MM.1S (cell line): Measurements from ENCODE around the gene BCAS3.

Experiments used
- DNase-seq: peaks from one replicate; pipeline ENCODE4 v3.0.0-alpha.2; 2015
- H2AFZ ChIP-seq: fragments of 300-600 bp; sonication (generic); 2 replicates; pipeline ENCODE4 v1.6.0; 2016; ENCODE audit warnings: antibody characterized with exemption, low read length
- H3F3A ChIP-seq: fragments of 300-600 bp; sonication (generic); 2 replicates; pipeline ENCODE4 v1.6.1; 2016; ENCODE audit warnings: mild to moderate bottlenecking, antibody characterized with exemption, low read length, moderate library complexity, mixed read lengths; ENCODE audit not compliant: insufficient read depth
- H3K27ac ChIP-seq: fragments of 300-600 bp; sonication (generic); 2 replicates; pipeline ENCODE4 v1.5.1; 2016; ENCODE audit warnings: mild to moderate bottlenecking, low read length
- H3K27me3 ChIP-seq: fragments of 300-600 bp; sonication (generic); replicated peaks from 2 replicates; pipeline ENCODE4 v1.6.0; 2016; ENCODE audit warnings: low read length; ENCODE audit not compliant: insufficient read depth
- H3K36me3 ChIP-seq: fragments of 300-600 bp; sonication (generic); replicated peaks from 2 replicates; pipeline ENCODE4 v1.6.1; 2016; ENCODE audit warnings: mild to moderate bottlenecking, low read length, mixed read lengths; ENCODE audit not compliant: insufficient read depth
- H3K4me1 ChIP-seq: fragments of 300-600 bp; sonication (generic); 2 replicates; pipeline ENCODE4 v1.6.1; 2016; ENCODE audit warnings: low read length, mixed read lengths
- H3K4me2 ChIP-seq: fragments of 300-600 bp; sonication (generic); 2 replicates; pipeline ENCODE4 v1.6.0; 2016; ENCODE audit warnings: low read depth, low read length
- H3K4me3 ChIP-seq: fragments of 300-600 bp; sonication (generic); 2 replicates; pipeline ENCODE4 v1.5.1; 2016; ENCODE audit warnings: low read length, mixed read lengths
- H3K79me2 ChIP-seq: fragments of 300-600 bp; sonication (generic); 2 replicates; pipeline ENCODE4 v1.6.1; 2016; ENCODE audit warnings: mixed run types, low read length, mixed read lengths
- H3K9ac ChIP-seq: fragments of 300-600 bp; sonication (generic); 2 replicates; pipeline ENCODE4 v1.6.1; 2016; ENCODE audit warnings: low read length, mixed read lengths
- H3K9me2 ChIP-seq: fragments of 300-600 bp; sonication (generic); replicated peaks from 2 replicates; pipeline ENCODE4 v1.6.1; 2016; ENCODE audit warnings: mild to moderate bottlenecking, low read length, mixed read lengths; ENCODE audit not compliant: insufficient read depth
- H3K9me3 ChIP-seq: fragments of 300-600 bp; sonication (generic); replicated peaks from 2 replicates; pipeline ENCODE4 v1.6.1; 2016; ENCODE audit warnings: mild to moderate bottlenecking, low read length, mixed read lengths; ENCODE audit not compliant: insufficient read depth
- H4K20me1 ChIP-seq: fragments of 300-600 bp; sonication (generic); 2 replicates; pipeline ENCODE4 v1.6.1; 2016; ENCODE audit warnings: mild to moderate bottlenecking, low read length, moderate library complexity, mixed read lengths; ENCODE audit not compliant: insufficient read depth
- CTCF ChIP-seq: fragments of 300-600 bp; sonication (generic); IDR thresholded peaks from 2 replicates; pipeline ENCODE4 v1.5.1; 2016; ENCODE audit warnings: antibody characterized with exemption, low read length, mixed read lengths
- EZH2 ChIP-seq: fragments of 300-600 bp; sonication (generic); optimal IDR thresholded peaks from 2 replicates; pipeline ENCODE3; 2017; ENCODE audit warnings: low read depth, mild to moderate bottlenecking, antibody characterized with exemption, low read length, mixed read lengths
- EZH2phosphoT487 ChIP-seq: fragments of 300-600 bp; sonication (generic); IDR thresholded peaks from 2 replicates; pipeline ENCODE4 v1.6.1; 2018; ENCODE audit warnings: antibody characterized with exemption, low read length

BCAS3 gene

GRCh38 chr17:60993497-60993896 lies 315.8 kb downstream of the BCAS3 start:
- H3K4me2 ChIP-seq, result no peak overlapping the region

GRCh38 chr17:60995680-60996079 lies 318.0 kb downstream of the BCAS3 start:
- Histone ChIP-seq H3K27me3 (no peaks in the 10 kb centered on the region), H3K4me2 (no peak overlapping the region), H3K4me1 (no peaks in the 10 kb centered on the region), H3F3A (no peaks in the 10 kb centered on the region), H3K36me3 (no peaks in the 10 kb centered on the region), H4K20me1 (no peaks in the 10 kb centered on the region), H3K9me3 (no peaks in the 10 kb centered on the region), H3K4me3 (no peak overlapping the region), H2AFZ (no peak overlapping the region), H3K9ac (no peak overlapping the region), H3K79me2 (no peaks in the 10 kb centered on the region), H3K9me2 (no peaks in the 10 kb centered on the region), H3K27ac (no peak overlapping the region)
- no peak for DNase-seq
- TF ChIP-seq EZH2, result no peak
- TF ChIP-seq CTCF, result no peak
- no peak for TF ChIP-seq EZH2phosphoT487

More at GRCh38 chr17:60993497-60993896, 315.8 kb downstream of the BCAS3 start:
- Histone ChIP-seq H3K9ac (no peak overlapping the region), H3F3A (no peaks in the 10 kb centered on the region), H3K4me3 (no peak overlapping the region), H3K9me3 (no peaks in the 10 kb centered on the region), H4K20me1 (no peaks in the 10 kb centered on the region), H2AFZ (no peak overlapping the region), H3K4me1 (no peaks in the 10 kb centered on the region), H3K9me2 (no peaks in the 10 kb centered on the region), H3K79me2 (no peaks in the 10 kb centered on the region), H3K27ac (no peak overlapping the region), H3K27me3 (no peaks in the 10 kb centered on the region), H3K36me3 (no peaks in the 10 kb centered on the region)
- TF ChIP-seq CTCF, result no peak
- TF ChIP-seq EZH2, result no peak
- no peak for TF ChIP-seq EZH2phosphoT487
- DNase-seq, result no peak

- no peaks in the 10 kb centered on the region for H4K20me1 ChIP-seq
- H3K36me3 ChIP-seq, result no peaks in the 10 kb centered on the region
- no peaks in the 10 kb centered on the region for H3K27me3 ChIP-seq
- no peak overlapping the region for H3K4me3 ChIP-seq
- DNase-seq, result no peak
- H3F3A ChIP-seq, result no peaks in the 10 kb centered on the region
- no peak overlapping the region for H3K9ac ChIP-seq
- no peak overlapping the region for H3K27ac ChIP-seq
- no peaks in the 10 kb centered on the region for H3K4me1 ChIP-seq
- H3K4me2 ChIP-seq, result no peak overlapping the region
- H2AFZ ChIP-seq, result no peak overlapping the region
- H3K79me2 ChIP-seq, result no peaks in the 10 kb centered on the region
- no peaks in the 10 kb centered on the region for H3K9me2 ChIP-seq
- TF ChIP-seq EZH2phosphoT487 (no peak), EZH2 (no peak), CTCF (no peak)
- H3K9me3 ChIP-seq, result no peaks in the 10 kb centered on the region
Measured at GRCh38 chr17:61000911-61001310, 323.3 kb downstream of the BCAS3 start.
